Peyer's patch (tissue), 4 donors: ENCODE measurements around the gene B3GNT8. TPM values are rescaled to one million over a fixed set of nuclear protein-coding genes. Genes with fewer than 3 reads are reported as not detected.

Experiments used
- DNase-seq, 3 donors: peaks; one replicate each; pipeline ENCODE4 v3.0.0-alpha.2; 2017 to 2019
- H3K27ac ChIP-seq, 4 donors: fragments of 200-600 bp; sonication (generic); one replicate each; pipeline ENCODE4 v1.5.1; 2016 to 2019
- H3K27me3 ChIP-seq, 2 donors: fragments of 200-600 bp; sonication (generic); one replicate each; pipeline ENCODE4 v1.5.1; 2019
- H3K36me3 ChIP-seq, 3 donors: fragments of 200-600 bp; sonication (generic); one replicate each; pipeline ENCODE4 v1.5.1; 2016 to 2019
- H3K4me1 ChIP-seq, 4 donors: fragments of 200-600 bp; sonication (generic); one replicate each; pipeline ENCODE4 v1.5.1; 2016 to 2019
- H3K4me3 ChIP-seq, 4 donors: fragments of 200-600 bp; sonication (generic); 1 replicate in 3 of 4; 2 replicates in 1 of 4; pipeline ENCODE4 v1.5.1; 2016 to 2019; ENCODE audit warnings: mild to moderate bottlenecking in 1 of 4
- H3K9me3 ChIP-seq, 4 donors: fragments of 200-600 bp; sonication (generic); one replicate each; pipeline ENCODE4 v1.5.1; 2016 to 2019; ENCODE audit warnings: mild to moderate bottlenecking in 1 of 4
- CTCF ChIP-seq, 6 experiments: fragments of 450-650 bp in 4 of 6; fragments of 200-600 bp in 2 of 6; sonication (generic) in 1 of 6; IDR thresholded peaks; one replicate each; pipeline ENCODE4 v1.5.1; 2017 to 2019; ENCODE audit warnings: antibody characterized with exemption in 6 of 6, mild to moderate bottlenecking in 3 of 6, moderate library complexity in 1 of 6
- POLR2A ChIP-seq, 2 donors: fragments of 450-650 bp; IDR thresholded peaks; one replicate each; pipeline ENCODE4 v1.5.1; 2017; ENCODE audit warnings: antibody characterized with exemption in 2 of 2, mild to moderate bottlenecking in 2 of 2, moderate library complexity in 2 of 2
- total RNA-seq, 4 donors: library from RNA; depleted of rRNA; stranded (reverse); fragments of >200 nt; gene quantifications; one replicate each; pipeline ENCODE4 v1.1.0, GENCODE V29; 2016

Gene B3GNT8
- total RNA-seq, 4 donors from 2014 or later: 15.7 to 98.4 (median 62.8) TPM

GRCh38 chr19:41447732-41448332 lies 20.7 kb upstream of the B3GNT8 start:
- H3K4me1 ChIP-seq: peaks cover 0 to 12% (median 1%) of the 10 kb centered on the region in 4 donors
- H3K36me3 ChIP-seq: no peaks in the 10 kb centered on the region
- H3K27ac ChIP-seq: no peak overlapping the region
- no peak overlapping the region for H3K4me3 ChIP-seq
- TF ChIP-seq CTCF (IDR thresholded peaks at IDR 0.05) (peak in 2 of 6 experiments; percentile 6 to 9), POLR2A (IDR thresholded peaks at IDR 0.05) (no peak)
- DNase-seq: no peak
- no peaks in the 10 kb centered on the region for H3K9me3 ChIP-seq
- H3K27me3 ChIP-seq: no peaks in the 10 kb centered on the region

GRCh38 chr19:41445575-41445974 lies 18.4 kb upstream of the B3GNT8 start:
- Histone ChIP-seq H3K4me3 (peak overlapping the region in 1 of 4 donors; percentile 50), H3K4me1 (peaks cover 0 to 19% (median 1%) of the 10 kb centered on the region in 4 donors), H3K27me3 (no peaks in the 10 kb centered on the region), H3K9me3 (no peaks in the 10 kb centered on the region), H3K36me3 (no peaks in the 10 kb centered on the region), H3K27ac (no peak overlapping the region)
- peak in 1 of 3 donors; percentile 28 for DNase-seq
- TF ChIP-seq CTCF (IDR thresholded peaks at IDR 0.05) (no peak), POLR2A (IDR thresholded peaks at IDR 0.05) (no peak)

- TF ChIP-seq CTCF (IDR thresholded peaks at IDR 0.05) (no peak), POLR2A (IDR thresholded peaks at IDR 0.05) (no peak)
- no peaks in the 10 kb centered on the region for H3K27me3 ChIP-seq
- peak in 1 of 3 donors; percentile 33 for DNase-seq
- H3K9me3 ChIP-seq: no peaks in the 10 kb centered on the region
- H3K4me3 ChIP-seq: peak overlapping the region in 3 of 4 donors; percentile 1 to 50 (median 44)
- H3K36me3 ChIP-seq: no peaks in the 10 kb centered on the region
- H3K27ac ChIP-seq: peak overlapping the region in 1 of 4 donors; percentile 69
- H3K4me1 ChIP-seq: peaks cover 0 to 17% (median 2%) of the 10 kb centered on the region in 4 donors
Measured at GRCh38 chr19:41443813-41444455, 16.8 kb upstream of the B3GNT8 start.

GRCh38 chr19:41442473-41443355 lies 15.5 kb upstream of the B3GNT8 start, which contains the start of gene ERICH4:
Gene ERICH4 (plus strand): TSS chr19:41443156. CDS start chr19:41443170, 14 bp downstream.
- peak; percentile 78 to 88 for TF ChIP-seq POLR2A (IDR thresholded peaks at IDR 0.05)
- TF ChIP-seq CTCF (IDR thresholded peaks at IDR 0.05): no peak
- peak within 1 kb of the TSS in 3 of 4 donors; percentile 1 to 50 (median 44) for H3K4me3 ChIP-seq
- H3K9me3 ChIP-seq: no peaks in the 10 kb centered on the region
- H3K27me3 ChIP-seq: no peaks in the 10 kb centered on the region
- peaks cover 0 to 4% (median 0%) of the 10 kb centered on the region in 3 donors for H3K36me3 ChIP-seq
- peak within 1 kb of the TSS in 3 of 4 donors; percentile 55 to 79 (median 77) for H3K27ac ChIP-seq
- DNase-seq: peak in 2 of 3 donors; percentile 75 to 79
- H3K4me1 ChIP-seq: peaks cover 0 to 20% (median 3%) of the 10 kb centered on the region in 4 donors

GRCh38 chr19:41441321-41441945 lies 14.3 kb upstream of the B3GNT8 start:
- Histone ChIP-seq H3K4me1 (peaks cover 0 to 27% (median 3%) of the 10 kb centered on the region in 4 donors), H3K27ac (no peak overlapping the region), H3K36me3 (peaks cover 0 to 6% (median 0%) of the 10 kb centered on the region in 3 donors), H3K4me3 (no peak overlapping the region), H3K27me3 (no peaks in the 10 kb centered on the region), H3K9me3 (no peaks in the 10 kb centered on the region)
- TF ChIP-seq POLR2A (IDR thresholded peaks at IDR 0.05) (no peak), CTCF (IDR thresholded peaks at IDR 0.05) (no peak)
- DNase-seq: peak in 1 of 3 donors; percentile 42
